CD4-positive, alpha-beta T cell (primary cell): ENCODE data around the gene BACE2. TPM values are rescaled to one million over a fixed set of nuclear protein-coding genes. Genes with fewer than 3 reads are reported as not detected.

Source experiments
- ATAC-seq: fragments of 200-7000 bp; cut with Tn5 transposase; one replicate; pipeline ENCODE4 v1.10.0; 2022; ENCODE audit warnings: mild to moderate bottlenecking; ENCODE audit not compliant: poor library complexity
- CTCF ChIA-PET: fragments of 350-600 bp; sonication (Branson Sonifier 250); formaldehyde crosslinking; loops from one replicate; lab custom pipeline; 2021; ENCODE audit warnings: antibody characterized with exemption, inconsistent platforms; lab: Charles Lee
- POLR2A ChIA-PET: fragments of 350-600 bp; sonication (Branson Sonifier 250); formaldehyde crosslinking; loops from one replicate; lab custom pipeline; 2021; ENCODE audit warnings: antibody characterized with exemption, inconsistent platforms; lab: Charles Lee
- DNase-seq, 14 experiments: peaks; one replicate each; pipeline ENCODE4 v3.0.0-alpha.2; 2013 to 2020; ENCODE audit warnings: mixed read lengths in 2 of 14
- H3K27ac ChIP-seq, 2 donors: one replicate each; pipeline versions ENCODE4 v1.5.1 to v1.7.0; 2013; ENCODE audit warnings: low read length in 2 of 2, low read depth in 1 of 2, mild to moderate bottlenecking in 1 of 2
- H3K27me3 ChIP-seq, 2 experiments: 1 replicate in 1 of 2; 2 replicates in 1 of 2; pipeline versions ENCODE4 v1.6.1 to v1.7.0; 2013; ENCODE audit warnings: low read length in 2 of 2, control low read depth in 1 of 2, mild to moderate bottlenecking in 1 of 2, moderate library complexity in 1 of 2; ENCODE audit not compliant: insufficient read depth in 2 of 2, control insufficient read depth in 1 of 2
- H3K36me3 ChIP-seq: one replicate; pipeline ENCODE4 v1.6.1; 2013; ENCODE audit warnings: low read length, control low read depth; ENCODE audit not compliant: insufficient read depth
- H3K4me1 ChIP-seq: one replicate; pipeline ENCODE4 v1.6.1; 2013; ENCODE audit warnings: low read length, control low read depth; ENCODE audit not compliant: insufficient read depth
- H3K4me3 ChIP-seq: one replicate; pipeline ENCODE4 v1.5.1; 2013; ENCODE audit warnings: mild to moderate bottlenecking, low read length, moderate library complexity
- H3K9me3 ChIP-seq, 2 experiments: 1 replicate in 1 of 2; 2 replicates in 1 of 2; pipeline versions ENCODE4 v1.6.1 to v1.7.0; 2013; ENCODE audit warnings: low read length in 2 of 2, mild to moderate bottlenecking in 2 of 2, control low read depth in 1 of 2, moderate library complexity in 1 of 2; ENCODE audit not compliant: control insufficient read depth in 1 of 2, insufficient read depth in 1 of 2
- H3K27ac Mint-ChIP-seq: one replicate; pipeline ENCODE4 v1.8.0; 2020; ENCODE audit warnings: mixed read lengths
- H3K27me3 Mint-ChIP-seq: one replicate; pipeline ENCODE4 v1.8.0; 2021; ENCODE audit warnings: mixed read lengths
- H3K36me3 Mint-ChIP-seq: one replicate; pipeline ENCODE4 v1.8.0; 2021; ENCODE audit warnings: low read depth, mixed read lengths
- H3K4me1 Mint-ChIP-seq: one replicate; pipeline ENCODE4 v1.8.0; 2021; ENCODE audit warnings: low read depth, mixed read lengths
- H3K4me3 Mint-ChIP-seq: one replicate; pipeline ENCODE4 v1.8.0; 2020; ENCODE audit warnings: mild to moderate bottlenecking, mixed read lengths
- H3K9me3 Mint-ChIP-seq: one replicate; pipeline ENCODE4 v1.8.0; 2020; ENCODE audit warnings: mixed read lengths
- CTCF ChIP-seq: fragments of 200-600 bp; IDR thresholded peaks from one replicate; pipeline ENCODE4 v1.8.0; 2022; ENCODE audit warnings: antibody characterized with exemption, mild to moderate bottlenecking
- intact Hi-C, 2 experiments: fragments of 100-400 bp; cut with DNase I in 1 of 2; cut with micrococcal nuclease in 1 of 2; formaldehyde crosslinking; loops; one replicate each; pipeline versions ENCODE4 v1.15.1 to v1.9.0; 2023 to 2025; cut with DNase I, micrococcal nuclease
- total RNA-seq, 174 experiments: library from RNA in 2 of 174; stranded (reverse) in 2 of 174; gene quantifications; one replicate each; pipeline ENCODE4 v1.2.3 and lab custom pipeline; 2021 to 2026

BACE2 gene
- total RNA-seq, 2 experiments from 2014 or later = 0.16 TPM; not detected in 1

DNA sequence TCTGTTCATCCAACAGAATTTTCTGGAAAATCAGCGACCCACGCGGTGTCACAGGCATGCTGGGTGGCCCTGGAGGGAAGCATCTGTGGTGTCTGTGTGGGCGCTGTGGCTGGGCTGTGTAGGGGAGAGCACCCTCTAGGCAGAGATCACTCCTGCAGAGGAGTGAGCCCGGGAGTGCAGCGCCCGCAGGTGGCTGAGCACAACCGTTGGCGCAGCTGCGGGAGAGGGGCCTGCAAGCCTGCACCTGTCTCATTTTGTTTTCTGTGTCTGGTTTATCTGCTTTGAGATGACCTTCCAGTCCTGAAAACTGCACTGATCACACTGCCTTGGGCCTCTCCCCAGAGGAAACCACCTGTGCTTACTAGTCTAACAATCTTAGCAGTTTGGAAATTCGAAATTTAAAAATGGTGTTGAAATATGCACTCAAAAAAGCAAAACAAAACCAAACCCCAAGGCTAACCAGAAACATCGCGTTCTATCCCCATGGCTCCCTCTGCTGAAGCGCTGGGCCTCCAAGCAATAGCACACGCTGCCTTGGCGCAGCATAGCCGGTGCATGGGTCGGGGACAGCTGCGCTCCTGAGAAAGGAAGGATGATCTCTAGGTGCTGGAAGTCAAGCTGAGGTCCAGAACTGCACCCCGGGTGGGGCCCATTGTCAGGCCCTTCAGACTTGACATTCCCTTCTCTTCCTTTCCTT lies 153.4 kb downstream of the BACE2 start:
- peak; percentile 85 for ATAC-seq
- peaks cover 0 to 6% of the 10 kb centered on the region in 2 experiments for H3K9me3 ChIP-seq
- Mint-ChIP-seq H3K27me3 (peaks cover 32% of the 10 kb centered on the region), H3K36me3 (no peaks in the 10 kb centered on the region), H3K4me1 (peaks cover 13% of the 10 kb centered on the region), H3K9me3 (no peaks in the 10 kb centered on the region), H3K4me3 (no peak overlapping the region), H3K27ac (no peak overlapping the region)
- CTCF ChIA-PET = interaction anchor here (0.7 kb wide), 1 partner anchor 9 kb away, joined by 3 read pairs; no protein-coding TSS in a partner anchor
- peaks cover 14 to 31% of the 10 kb centered on the region in 2 experiments for H3K27me3 ChIP-seq
- peak in 8 of 14 experiments; percentile 1 to 38 (median 22) for DNase-seq
- no peak overlapping the region for H3K27ac ChIP-seq
- H3K4me3 ChIP-seq = no peak overlapping the region
- H3K4me1 ChIP-seq = peaks cover 12% of the 10 kb centered on the region
- intact Hi-C loops = loop anchor here in 1 of 2 experiments (10.0 kb wide), 1 partner anchor 53 kb away; no protein-coding TSS in a partner anchor
- POLR2A ChIA-PET = interaction anchor here (1.2 kb wide), 1 partner anchor 49 kb away, joined by 3 read pairs; no protein-coding TSS in a partner anchor
- no peaks in the 10 kb centered on the region for H3K36me3 ChIP-seq
- no peak for TF ChIP-seq CTCF

GRCh38 chr21:41321908-41322495 lies 154.0 kb downstream of the BACE2 start:
- no peaks in the 10 kb centered on the region for H3K36me3 ChIP-seq
- no peak for ATAC-seq
- Mint-ChIP-seq H3K4me3 (no peak overlapping the region), H3K9me3 (no peaks in the 10 kb centered on the region), H3K4me1 (peaks cover 13% of the 10 kb centered on the region), H3K36me3 (no peaks in the 10 kb centered on the region), H3K27ac (no peak overlapping the region), H3K27me3 (peaks cover 32% of the 10 kb centered on the region)
- H3K9me3 ChIP-seq = peaks cover 0 to 4% of the 10 kb centered on the region in 2 experiments
- no peak overlapping the region for H3K4me3 ChIP-seq
- no peak for DNase-seq
- H3K4me1 ChIP-seq = peaks cover 7% of the 10 kb centered on the region
- intact Hi-C loops = loop anchor here in 1 of 2 experiments (10.0 kb wide), 1 partner anchor 53 kb away; no protein-coding TSS in a partner anchor
- POLR2A ChIA-PET = no interaction called here
- H3K27ac ChIP-seq = no peak overlapping the region
- H3K27me3 ChIP-seq = peaks cover 10 to 26% of the 10 kb centered on the region in 2 experiments
- TF ChIP-seq CTCF = no peak
- CTCF ChIA-PET = interaction anchor here (0.7 kb wide), 1 partner anchor 10 kb away, joined by 3 read pairs; no protein-coding TSS in a partner anchor

DNA sequence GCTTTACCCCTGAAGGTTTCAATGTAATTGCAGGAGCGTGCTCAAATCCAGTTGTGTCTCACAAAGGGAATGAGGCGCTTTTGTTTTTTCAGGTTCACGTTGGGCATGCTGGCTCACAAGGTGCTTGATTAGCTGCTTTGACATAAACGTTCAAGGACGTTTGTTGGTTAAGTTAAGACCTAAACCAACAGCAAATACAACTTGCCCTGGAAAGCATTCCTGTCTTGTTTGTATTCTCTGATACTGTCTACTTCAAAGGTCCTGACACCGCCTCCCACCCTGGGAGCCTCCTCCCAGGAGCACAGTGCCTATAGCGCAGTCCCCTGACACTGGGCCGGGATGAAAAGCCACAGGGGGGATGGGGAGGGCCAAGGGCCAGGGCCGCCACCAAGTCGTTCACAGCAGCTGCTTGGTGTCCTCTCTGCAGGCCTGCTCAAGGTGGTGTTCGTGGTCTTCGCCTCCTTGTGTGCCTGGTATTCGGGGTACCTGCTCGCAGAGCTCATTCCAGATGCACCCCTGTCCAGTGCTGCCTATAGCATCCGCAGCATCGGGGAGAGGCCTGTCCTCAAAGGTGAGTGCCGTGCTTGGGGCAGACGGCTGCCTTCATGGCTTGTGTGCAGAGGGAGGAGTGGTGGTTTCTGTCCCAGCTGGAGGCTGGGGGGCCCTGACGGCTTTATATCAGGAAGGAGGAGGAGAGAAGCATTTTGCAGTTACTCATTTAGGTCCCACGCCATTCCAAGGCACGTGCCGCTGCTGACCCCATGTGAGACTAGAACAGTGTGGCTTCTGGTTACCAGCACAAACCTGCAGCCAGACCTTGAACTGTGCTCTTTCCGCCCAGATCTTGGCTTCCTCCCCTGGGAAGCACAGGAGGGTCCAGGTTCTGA lies 154.8 kb downstream of the BACE2 start:
- DNase-seq (no peak), ATAC-seq (no peak)
- H3K4me1 ChIP-seq = peaks cover 7% of the 10 kb centered on the region
- H3K4me1 Mint-ChIP-seq = peaks cover 13% of the 10 kb centered on the region
- H3K27ac ChIP-seq = no peak overlapping the region
- H3K27ac Mint-ChIP-seq = no peak overlapping the region
- TF ChIP-seq CTCF = no peak
- ChIA-PET POLR2A (interaction anchor here (1.0 kb wide), 1 partner anchor 103 kb away, joined by 3 read pairs; no protein-coding TSS in a partner anchor), CTCF (no interaction called here)
- H3K9me3 ChIP-seq = no peaks in the 10 kb centered on the region
- H3K27me3 ChIP-seq = peaks cover 2 to 18% of the 10 kb centered on the region in 2 experiments
- H3K9me3 Mint-ChIP-seq = no peaks in the 10 kb centered on the region
- no peak overlapping the region for H3K4me3 Mint-ChIP-seq
- H3K4me3 ChIP-seq = no peak overlapping the region
- no peaks in the 10 kb centered on the region for H3K36me3 ChIP-seq
- H3K36me3 Mint-ChIP-seq = no peaks in the 10 kb centered on the region
- H3K27me3 Mint-ChIP-seq = peaks cover 26% of the 10 kb centered on the region
- intact Hi-C loops = loop anchor here in 1 of 2 experiments (10.0 kb wide), 1 partner anchor 52 kb away; no protein-coding TSS in a partner anchor
